NCI-H2029 (cell line): ENCODE results near the gene WAPL.
"Not testable (repeated sequence)": the region's sequence is repeated elsewhere in the genome, so short reads cannot be mapped to it uniquely, and the experiment has no call there.

Source experiments
- DNase-seq: peaks from one replicate; lab custom pipeline; 2025; lab: John Stamatoyannopoulos, UW

WAPL gene, protein sequence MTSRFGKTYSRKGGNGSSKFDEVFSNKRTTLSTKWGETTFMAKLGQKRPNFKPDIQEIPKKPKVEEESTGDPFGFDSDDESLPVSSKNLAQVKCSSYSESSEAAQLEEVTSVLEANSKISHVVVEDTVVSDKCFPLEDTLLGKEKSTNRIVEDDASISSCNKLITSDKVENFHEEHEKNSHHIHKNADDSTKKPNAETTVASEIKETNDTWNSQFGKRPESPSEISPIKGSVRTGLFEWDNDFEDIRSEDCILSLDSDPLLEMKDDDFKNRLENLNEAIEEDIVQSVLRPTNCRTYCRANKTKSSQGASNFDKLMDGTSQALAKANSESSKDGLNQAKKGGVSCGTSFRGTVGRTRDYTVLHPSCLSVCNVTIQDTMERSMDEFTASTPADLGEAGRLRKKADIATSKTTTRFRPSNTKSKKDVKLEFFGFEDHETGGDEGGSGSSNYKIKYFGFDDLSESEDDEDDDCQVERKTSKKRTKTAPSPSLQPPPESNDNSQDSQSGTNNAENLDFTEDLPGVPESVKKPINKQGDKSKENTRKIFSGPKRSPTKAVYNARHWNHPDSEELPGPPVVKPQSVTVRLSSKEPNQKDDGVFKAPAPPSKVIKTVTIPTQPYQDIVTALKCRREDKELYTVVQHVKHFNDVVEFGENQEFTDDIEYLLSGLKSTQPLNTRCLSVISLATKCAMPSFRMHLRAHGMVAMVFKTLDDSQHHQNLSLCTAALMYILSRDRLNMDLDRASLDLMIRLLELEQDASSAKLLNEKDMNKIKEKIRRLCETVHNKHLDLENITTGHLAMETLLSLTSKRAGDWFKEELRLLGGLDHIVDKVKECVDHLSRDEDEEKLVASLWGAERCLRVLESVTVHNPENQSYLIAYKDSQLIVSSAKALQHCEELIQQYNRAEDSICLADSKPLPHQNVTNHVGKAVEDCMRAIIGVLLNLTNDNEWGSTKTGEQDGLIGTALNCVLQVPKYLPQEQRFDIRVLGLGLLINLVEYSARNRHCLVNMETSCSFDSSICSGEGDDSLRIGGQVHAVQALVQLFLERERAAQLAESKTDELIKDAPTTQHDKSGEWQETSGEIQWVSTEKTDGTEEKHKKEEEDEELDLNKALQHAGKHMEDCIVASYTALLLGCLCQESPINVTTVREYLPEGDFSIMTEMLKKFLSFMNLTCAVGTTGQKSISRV (N-terminal part only)

DNA sequence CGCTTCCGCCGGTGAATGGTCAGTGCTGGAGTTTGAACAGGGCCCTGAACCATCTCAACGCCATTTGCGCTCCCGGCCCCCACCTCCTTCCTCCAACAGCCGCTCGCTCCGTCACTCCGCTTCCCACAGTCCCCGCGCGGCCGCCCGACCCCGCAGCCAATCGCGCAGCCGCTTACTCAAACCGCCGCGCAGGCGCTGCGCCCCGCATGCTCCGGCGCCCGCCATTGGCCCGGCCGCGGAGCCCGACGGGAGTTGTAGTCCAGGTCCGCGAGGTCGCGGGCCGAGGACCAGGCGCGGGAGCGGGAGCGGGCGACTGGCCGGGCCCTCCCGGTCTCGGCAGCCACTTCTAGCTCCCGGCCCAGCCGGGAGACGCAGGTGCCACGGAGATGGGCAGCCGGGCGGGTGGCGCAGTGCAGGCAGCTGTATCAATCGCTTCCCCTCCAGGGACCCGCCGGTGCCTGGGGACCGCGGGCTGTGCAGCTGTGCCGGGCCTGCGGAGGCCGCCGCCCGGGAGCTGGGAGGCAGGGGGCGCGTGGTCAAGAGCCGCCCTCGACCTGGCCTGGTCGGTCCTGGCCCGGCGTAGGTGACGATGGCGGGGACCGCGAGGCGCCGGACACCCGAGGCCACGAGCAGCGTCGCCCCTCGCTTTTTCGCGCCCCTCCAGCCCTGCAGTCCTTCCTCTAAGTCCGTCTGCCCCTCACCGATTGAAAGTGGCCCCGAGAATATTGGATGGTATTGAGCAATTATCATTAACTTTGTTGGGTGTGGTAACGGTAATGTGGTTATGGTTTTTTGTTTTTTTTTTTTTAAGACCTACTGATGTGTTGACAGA lies at the start of gene WAPL:
TSS of gene WAPL (minus strand) at position 115 of the 832 bp plus-strand sequence. CDS start 3,723 bp downstream, outside the sequence.
- peak; percentile 74 for DNase-seq

DNA sequence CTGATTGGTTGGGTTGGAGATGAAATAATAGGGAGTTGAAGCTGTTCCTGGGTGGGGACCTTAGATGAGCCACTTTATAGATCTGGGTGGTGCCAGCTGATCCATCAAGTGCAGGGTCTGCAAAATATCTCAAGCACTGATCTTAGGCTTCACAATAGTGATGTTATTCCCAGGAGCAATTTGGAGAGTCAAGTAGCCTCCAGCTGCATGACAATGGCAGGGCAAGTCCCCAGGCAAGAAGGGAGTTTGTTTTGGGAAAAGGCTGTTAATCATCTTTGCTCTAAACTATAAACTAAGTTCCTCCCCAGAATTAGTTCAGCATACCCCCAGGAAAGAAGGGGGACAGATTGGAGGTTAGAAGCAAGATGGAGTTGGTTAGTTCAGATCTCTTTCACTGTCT lies 47.7 kb upstream of the WAPL start:
- no peak for DNase-seq

DNA sequence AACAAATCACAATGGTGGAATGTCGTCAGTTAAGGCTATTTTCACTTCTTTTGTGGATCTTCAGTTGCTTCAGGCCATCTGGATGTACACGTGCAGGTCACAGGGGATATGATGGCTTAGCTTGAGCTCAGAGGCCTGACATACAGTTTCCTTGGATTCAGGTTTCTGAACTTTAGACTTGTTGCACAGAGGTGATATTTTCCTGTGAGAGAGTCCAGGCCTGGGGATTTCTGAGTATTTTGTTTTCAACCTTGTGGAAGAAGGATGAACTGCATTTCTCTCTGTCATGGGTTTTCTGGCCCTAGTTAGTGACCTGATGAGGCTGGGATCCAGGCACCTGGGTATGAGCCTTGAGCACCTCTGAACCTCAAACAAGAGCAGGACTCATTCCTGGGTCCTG lies 44.9 kb upstream of the WAPL start:
- not testable (repeated sequence) for DNase-seq

DNA sequence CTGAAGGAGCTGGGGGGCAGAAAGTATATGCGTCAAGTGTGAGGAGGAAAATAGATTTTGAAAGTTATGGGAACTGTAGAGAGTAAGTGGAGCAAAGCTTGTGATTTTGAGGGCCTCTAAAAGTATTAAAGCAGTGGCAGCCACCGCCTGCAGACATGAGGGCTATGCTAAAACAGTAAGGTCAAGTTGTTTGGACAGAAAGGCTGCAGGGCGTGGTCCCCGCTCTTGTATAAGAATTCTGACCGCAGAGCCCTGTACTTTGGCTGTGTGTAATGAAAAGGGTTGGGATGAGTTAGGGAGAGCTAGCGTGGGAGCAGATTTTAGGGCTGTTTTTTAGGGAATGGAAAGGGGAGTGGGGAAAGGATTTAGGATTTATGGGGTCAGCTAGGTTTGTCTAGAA lies 41.7 kb upstream of the WAPL start:
- not testable (repeated sequence) for DNase-seq

DNA sequence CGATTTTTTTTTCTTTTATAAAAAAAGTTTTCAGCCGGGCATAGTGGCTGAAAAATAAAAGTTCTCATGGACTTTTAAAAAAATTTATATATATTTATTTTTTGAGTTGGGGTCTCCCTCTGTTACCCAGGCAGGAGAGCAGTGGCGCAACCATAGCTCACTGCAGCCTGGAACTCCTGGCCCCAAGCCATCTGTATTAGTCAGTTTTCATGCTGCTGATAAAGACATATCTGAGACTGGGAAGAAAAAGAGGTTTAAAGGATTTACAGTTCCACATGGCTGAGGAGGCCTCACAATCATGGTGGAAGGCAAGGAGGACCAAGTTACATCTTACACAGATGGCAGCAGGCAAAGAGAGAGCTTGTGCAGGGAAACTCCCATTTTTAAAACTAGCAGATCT lies 37.1 kb upstream of the WAPL start:
- DNase-seq, result not testable (repeated sequence)

DNA sequence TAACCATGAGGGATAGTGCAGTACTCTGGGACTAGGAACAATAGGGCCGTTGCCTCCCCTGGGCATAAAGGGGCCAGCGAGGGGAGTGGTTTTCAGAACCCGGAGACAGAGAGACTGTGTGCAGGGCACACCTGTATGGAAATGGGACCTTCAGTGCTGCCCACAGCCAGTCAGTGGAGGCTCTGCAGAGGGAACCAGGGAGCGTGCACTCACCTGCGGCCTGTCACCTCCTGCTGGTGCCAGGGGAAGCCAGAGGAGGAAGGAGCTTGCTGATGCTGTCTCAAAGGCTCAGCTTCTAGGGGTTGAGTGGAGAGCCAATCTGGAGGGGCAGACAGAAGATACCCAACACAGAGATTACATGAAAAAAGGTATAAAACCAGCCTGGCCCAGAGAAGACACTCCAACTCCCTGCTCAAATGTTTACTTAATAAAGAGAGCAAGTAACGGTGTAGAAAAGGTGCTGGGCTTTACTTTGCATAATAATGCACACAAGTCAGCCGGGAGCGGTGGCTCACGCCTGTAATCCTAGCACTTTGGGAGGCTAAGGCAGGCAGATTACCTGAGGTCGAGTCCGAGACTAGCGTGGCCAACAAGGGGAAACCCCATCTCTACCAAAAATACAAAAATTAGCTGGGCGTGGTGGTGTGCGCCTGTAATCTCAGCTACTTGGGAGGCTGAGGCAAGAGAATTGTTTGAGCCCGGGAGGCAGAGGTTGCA lies 35.5 kb upstream of the WAPL start:
- DNase-seq, result peak; percentile 81

DNA sequence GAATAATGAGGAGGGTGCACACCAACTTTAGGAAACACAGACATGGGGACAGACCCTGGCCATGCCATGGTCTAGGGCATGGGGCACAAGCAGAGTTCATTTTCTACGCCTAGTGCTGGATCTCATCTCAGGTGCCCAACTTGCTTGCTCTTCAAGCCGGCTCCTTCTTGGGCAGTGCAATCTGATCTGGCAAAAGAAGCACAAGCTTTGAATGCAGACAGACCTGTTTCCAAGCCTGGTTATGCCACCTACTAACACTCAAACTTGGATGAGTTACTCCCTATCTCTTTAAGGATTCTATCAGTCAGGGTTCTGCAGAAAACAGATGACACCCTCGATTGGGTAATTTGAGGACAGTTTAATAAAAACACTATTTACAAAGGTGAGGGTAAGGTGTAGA lies 34.9 kb upstream of the WAPL start:
- DNase-seq, result no peak

DNA sequence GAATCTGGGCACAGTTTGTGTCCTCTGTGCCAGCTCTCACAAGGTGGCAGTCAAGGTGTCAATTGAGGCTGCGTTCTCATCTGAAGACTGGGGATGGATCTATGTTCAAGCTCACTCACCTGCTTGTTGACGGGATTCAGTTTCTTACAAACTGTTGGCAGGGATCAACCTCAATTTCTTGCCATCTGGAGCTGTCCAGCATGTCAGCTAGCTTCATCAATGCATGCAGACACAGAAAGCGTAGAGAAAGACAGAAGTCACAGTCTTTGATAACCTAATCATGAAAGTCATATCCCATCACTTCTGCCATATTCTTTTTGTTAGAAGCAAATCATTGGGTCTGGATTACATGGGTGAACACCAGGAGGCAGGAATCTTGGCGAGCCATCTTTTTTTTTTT lies 32.0 kb upstream of the WAPL start:
- DNase-seq, result no peak

DNA sequence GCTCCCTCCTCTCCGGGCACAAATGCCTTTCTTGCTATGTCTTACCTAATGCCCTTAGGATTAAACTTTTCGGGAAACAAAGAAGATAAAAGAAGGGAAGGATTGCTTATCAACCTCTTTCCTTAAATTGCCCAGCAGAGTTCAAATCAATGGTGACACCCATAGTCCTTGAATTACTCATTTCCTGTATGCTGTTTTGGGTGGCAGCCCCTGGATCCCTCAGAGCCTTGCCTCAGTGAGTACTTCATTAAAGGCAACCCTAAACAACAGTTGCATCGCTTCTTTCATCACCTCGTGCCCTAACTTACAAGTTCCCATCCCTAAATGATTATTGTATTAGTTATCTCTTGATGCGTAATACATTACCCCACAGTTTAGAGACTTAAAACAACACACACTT lies 31.6 kb upstream of the WAPL start:
- no peak for DNase-seq

DNA sequence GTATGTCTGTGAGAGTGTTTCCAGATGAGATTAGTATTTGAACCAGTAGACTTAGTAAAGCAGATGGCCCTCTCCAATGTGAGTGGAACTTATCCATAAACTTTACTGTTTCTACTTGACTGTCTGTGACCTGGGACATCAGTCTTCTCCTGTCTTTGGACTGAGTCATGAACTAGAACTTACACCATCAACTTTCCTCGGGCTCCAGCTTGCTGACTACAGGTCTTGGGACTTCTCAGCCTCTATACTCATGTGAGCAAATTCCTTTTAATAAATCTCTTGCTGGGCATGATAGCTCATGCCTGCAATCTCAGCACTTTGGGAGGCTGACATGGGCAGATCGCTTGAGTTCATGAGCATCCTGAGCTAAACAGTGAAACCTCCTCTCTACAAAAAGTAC lies 25.7 kb upstream of the WAPL start:
- no peak for DNase-seq

DNA sequence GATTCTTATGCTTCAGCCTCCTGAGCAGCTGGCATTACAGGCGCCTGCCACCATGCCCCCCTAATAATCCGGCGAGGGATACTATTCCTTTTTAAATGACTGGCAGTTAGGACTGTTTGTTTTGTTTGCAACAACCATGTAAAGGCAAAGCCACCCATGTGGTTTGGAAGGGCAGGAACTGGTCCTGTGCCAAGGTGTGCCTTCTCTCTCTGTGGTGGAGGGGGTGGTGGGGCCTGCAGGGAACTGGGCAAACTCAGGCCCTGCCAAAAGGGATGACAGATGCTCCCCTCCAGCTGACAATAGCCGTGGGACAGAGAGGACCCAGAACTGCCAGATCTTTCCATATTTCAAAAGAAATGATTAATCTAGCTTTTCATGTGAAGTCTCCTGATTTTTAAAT lies 23.5 kb upstream of the WAPL start:
- DNase-seq, result peak; percentile 71

DNA sequence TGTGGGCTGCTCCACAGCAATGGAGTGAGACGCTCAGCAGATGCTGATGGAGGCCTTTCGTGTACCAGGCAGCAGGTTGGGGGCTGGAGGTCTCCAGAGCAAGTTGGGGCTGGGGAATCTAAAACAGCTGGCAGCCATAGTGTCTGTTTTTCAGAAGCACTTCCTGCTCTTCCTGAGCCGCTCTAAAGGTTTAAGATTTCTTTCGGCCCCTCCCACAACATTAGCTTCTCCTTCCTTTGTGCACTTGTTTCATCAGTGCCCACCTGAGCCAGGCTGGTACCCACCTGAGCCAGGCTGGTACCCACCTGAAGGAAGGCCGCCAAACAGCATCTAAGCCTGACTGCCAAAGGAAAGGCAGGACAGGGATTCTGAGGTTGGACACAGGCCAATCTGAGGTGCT lies 18.4 kb upstream of the WAPL start:
- DNase-seq, result no peak

DNA sequence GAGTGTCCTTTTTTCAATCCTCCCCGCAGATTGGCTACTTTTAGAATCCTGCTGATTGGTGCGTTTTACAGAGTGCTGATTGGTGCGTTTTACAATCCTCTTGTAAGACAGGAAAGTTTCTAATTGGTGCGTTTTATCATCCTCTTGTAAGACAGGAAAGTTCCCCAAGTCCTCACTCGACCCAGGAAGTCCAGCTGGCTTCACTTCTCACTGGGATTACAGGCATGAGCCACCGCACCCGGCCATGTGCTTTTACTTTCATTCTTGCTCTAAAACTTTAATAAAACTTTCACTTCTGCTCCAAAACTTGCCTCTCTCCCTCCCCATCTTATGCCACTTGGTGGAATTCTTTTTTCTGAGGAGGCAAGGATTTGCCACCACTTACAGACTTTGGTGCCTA lies 17.0 kb upstream of the WAPL start:
- DNase-seq, result no peak

DNA sequence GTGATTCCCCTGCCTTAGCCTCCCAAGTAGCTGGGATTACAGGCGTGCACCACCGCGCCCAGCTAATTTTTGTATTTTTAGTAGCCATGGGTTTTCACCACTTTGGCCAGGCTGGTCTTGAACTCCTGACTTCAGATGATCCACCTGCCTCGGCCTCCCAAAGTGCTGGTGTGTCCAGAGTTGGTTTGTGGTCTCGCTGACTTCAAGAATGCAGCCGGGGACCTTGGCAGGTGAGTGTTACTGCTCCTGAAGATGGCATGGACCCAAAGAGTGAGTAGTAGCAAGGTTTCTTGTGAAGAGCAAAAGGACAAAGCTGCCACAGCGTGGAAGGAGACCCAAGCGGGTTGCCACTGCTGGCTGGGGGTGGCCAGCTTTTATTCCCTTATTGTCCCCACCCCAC lies 16.4 kb upstream of the WAPL start:
- DNase-seq, result not testable (repeated sequence)

DNA sequence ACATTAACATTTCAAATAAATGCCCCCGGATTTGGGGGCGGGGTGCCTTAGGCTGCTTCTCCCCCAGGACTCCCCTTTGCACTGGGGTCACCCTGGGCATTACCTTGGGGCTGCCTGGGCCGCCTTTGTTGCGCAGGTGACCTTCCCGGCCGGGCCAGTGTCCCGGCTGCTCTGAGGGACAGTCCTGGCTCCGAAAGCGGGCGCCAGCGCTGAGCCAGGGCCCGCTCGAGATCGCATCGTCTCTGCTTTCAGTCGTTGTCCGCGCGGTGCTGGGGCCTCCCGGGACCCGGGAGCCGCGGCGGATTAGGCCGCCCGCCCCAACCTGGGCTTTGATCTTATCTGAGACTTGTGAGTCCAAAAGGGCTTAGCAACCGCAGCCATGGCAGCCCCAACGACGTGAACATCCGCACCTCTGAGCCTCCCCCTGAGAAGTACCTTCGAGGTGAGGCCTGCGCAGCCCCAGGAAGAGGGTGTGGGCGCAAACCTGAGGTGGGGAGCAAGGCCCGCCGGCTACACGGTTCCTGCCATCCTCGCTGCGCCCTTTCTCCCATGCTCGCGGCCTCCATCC lies 14.8 kb upstream of the WAPL start:
- no peak for DNase-seq

DNA sequence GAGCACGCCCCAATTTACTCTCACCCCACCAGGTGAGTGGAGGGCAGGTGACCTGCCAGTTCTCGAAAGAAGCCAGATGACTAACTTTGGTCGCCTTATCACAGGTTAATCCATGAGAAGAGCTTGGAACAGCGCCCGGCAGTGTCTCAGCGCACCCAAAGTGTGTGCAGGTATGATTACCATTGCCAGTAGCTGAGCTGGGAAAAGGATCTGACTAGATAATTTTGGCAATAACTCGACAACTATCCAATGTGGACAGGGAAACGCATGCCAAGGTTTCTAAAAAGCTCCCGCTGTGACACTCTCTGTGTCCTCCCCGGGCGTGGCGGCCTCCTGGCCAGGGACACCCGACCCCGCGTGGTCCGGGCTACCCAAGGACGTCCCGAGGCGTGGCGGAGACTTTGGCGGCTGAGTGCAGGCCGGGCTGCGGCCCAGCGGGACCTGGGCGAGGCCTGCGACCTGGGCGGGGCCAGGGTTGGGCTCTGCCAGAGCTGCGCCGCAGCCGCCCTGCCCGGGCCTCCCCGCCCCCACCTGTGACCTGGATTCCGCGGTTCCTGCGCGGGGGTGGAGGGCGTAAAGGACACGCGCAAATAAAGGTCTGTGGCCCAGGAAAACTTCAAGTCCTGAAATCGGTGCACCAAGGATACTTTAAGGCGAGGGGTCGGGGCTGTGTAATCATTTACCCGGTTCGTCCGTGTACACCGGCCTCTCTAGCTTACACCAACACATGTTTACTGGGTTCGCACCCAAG lies 13.7 kb upstream of the WAPL start:
- DNase-seq, result peak; percentile 6

DNA sequence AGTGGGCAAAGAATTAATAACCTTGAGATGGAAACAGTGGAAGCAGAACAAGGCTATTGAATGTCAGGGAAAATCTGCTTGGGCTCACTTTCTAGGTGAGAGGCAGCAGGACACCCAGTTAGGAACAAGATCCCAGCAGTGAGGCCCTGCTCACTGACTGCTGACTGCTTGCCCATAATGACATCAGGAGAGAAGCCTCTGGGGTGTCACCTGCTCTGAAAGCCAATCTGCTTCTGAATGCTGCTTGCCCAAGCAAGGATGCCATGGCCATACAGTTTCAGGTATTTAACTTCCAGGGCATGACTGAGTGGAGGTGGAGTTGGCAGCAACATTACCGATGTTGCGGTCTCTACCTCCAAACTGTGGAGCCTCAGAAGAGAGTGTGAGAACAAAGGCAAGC lies 11.7 kb upstream of the WAPL start:
- DNase-seq, result peak; percentile 4

DNA sequence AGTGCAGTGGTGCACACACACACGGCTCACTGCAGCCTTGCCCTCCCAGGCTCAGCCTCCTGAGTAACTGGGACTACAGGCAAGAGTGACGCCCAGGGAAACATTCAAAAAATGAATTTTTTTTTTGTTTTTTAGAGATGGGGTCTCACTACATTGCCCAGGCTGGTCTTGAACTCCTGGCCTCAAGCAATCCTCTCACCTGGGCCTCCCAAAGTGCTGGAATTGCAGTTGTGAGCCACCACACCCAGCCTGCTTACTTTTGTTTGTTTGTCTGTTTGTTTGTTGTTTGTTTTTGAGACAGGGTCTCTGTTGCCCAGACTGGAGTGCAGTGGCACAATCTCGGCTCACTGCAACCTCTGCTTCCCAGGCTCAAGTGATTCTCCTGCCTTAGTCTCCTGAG lies 7.1 kb upstream of the WAPL start:
- DNase-seq, result not testable (repeated sequence)

DNA sequence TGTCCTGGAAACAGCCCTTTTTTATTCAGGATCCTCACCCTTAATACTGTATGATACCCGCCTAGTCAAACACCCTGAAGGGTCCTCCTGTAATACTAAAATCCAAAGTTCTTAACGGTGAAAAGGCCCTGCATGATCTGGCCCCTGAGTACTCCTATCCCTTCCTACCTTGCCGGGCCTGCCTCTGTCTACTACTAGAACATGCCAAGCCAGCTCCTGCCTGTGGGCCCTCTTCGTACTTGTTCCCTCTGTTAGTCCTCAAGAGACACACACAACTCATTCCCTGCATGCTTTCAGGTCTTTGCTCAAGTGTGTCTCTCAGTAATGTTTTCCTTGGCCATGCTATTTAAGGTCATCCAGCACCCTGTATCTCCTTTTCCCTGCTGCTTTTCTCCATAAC lies 5.0 kb upstream of the WAPL start:
- DNase-seq, result no peak

DNA sequence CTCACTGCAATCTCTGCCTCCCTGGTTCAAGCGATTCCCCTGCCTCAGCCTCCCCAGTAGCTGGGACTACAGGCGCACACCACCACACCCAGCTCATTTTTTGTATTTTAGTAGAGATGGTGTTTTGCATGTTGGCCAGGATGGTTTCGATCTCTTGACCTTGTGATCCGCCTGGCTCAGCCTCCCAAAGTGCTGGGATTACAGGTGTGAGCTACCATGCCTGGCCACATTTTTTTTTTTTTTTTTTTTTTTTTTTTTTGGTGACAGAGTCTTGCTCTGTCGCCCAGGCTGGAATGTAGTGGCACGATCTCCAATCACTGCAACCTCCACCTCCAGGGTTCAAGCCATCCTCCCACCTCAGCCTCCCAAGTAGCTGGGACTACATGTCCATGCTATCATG lies 4.1 kb upstream of the WAPL start:
- not testable (repeated sequence) for DNase-seq
